Astrocyte of the spinal cord (primary cell): Measurements from ENCODE around the gene ADD2.
"Not testable (repeated sequence)": the region's sequence is repeated elsewhere in the genome, so short reads cannot be mapped to it uniquely, and the experiment has no call there.

Source experiments
- DNase-seq: peaks from one replicate; pipeline ENCODE4 v3.0.0; 2011; ENCODE audit warnings: low read depth, low spot score
- H3K4me3 ChIP-seq: 2 replicates; pipeline ENCODE4 v1.5.1; 2011; ENCODE audit warnings: low read depth, mild to moderate bottlenecking, low read length, moderate library complexity
- CTCF ChIP-seq: IDR thresholded peaks from 2 replicates; pipeline ENCODE4 v1.5.1; 2012; ENCODE audit warnings: low read depth, mild to moderate bottlenecking, low read length, inconsistent platforms
- in situ Hi-C: cut with HindIII; loops from 2 replicates; pipeline ENCODE4 v1.10.0; 2017; ENCODE audit warnings: low sequenced_read_pairs

The ADD2 gene

GRCh38 chr2:70626254-70626990, 141.6 kb downstream of the ADD2 start:
- no peak overlapping the region for H3K4me3 ChIP-seq
- in situ Hi-C loops: no loop called here
- DNase-seq: no peak
- TF ChIP-seq CTCF: no peak

GRCh38 chr2:70621536-70621935, 146.5 kb downstream of the ADD2 start:
- in situ Hi-C loops, DNase-seq, H3K4me3 ChIP-seq: not testable (repeated sequence)

- DNase-seq: no peak
- H3K4me3 ChIP-seq: no peak overlapping the region
- in situ Hi-C loops: no loop called here
- TF ChIP-seq CTCF: no peak
Measured at GRCh38 chr2:70620020-70620419, 148.0 kb downstream of the ADD2 start.

GRCh38 chr2:70619167-70619566, 148.8 kb downstream of the ADD2 start:
- DNase-seq: no peak
- TF ChIP-seq CTCF: no peak
- in situ Hi-C loops: no loop called here
- no peak overlapping the region for H3K4me3 ChIP-seq

GRCh38 chr2:70616168-70616694, 151.8 kb downstream of the ADD2 start:
- no peak for TF ChIP-seq CTCF

GRCh38 chr2:70615222-70615621, 152.8 kb downstream of the ADD2 start:
- no peak overlapping the region for H3K4me3 ChIP-seq
- in situ Hi-C loops: no loop called here
- DNase-seq: no peak
- TF ChIP-seq CTCF: no peak

More at GRCh38 chr2:70616168-70616694, 151.8 kb downstream of the ADD2 start:
- H3K4me3 ChIP-seq: no peak overlapping the region
- no peak for DNase-seq
- in situ Hi-C loops: no loop called here

GRCh38 chr2:70613521-70613920, 154.5 kb downstream of the ADD2 start:
- H3K4me3 ChIP-seq: no peak overlapping the region
- in situ Hi-C loops: no loop called here

More at GRCh38 chr2:70613521-70613920, 154.5 kb downstream of the ADD2 start:
- no peak for DNase-seq
- TF ChIP-seq CTCF: no peak
